HS-5 (cell line): ENCODE results near the gene TBC1D16.

ENCODE experiments used
- DNase-seq: peaks from one replicate; pipeline ENCODE4 v3.0.0-alpha.2; 2012; ENCODE audit warnings: low read depth

TBC1D16 gene

DNA sequence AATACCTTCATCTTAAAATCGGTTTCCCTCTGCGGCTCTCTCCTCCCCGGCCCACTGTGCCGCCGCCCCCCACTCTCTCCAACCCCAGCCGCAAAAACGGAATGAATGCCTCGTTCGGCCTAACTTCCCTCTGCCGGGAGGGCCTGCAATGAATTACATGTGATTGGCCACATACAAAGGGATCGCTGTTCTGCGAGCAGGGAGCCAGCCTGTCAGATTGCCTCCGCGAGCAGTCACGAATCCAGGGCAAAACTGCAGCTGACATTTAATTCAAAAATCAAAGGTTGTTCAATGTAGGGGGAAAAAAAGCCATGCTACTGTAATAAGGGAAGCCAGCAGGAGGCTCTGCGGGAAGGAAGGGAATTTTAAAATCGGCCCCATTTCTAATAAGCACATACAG lies 84.9 kb downstream of the TBC1D16 start:
- DNase-seq = no peak

DNA sequence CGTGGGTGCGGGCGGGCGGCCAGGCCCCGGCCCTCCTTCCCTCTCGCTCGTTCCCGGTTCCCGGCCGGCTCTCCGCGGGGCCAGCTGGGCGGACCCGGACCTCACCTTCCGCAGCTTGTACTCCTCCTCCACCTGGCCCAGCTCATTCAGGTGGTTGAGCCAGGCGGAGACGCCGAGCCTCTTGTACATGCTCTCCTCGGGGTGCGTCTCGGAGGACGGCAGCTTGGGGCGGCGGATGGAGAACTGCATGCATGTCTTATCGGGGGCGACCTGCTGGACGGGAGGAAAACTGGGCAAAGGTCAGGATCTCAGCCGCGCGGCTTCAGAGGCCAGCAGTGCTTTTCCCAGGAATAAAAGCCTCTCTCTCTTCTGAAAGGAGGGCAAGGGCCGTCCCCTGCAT lies 85.4 kb downstream of the TBC1D16 start:
- DNase-seq = no peak

DNA sequence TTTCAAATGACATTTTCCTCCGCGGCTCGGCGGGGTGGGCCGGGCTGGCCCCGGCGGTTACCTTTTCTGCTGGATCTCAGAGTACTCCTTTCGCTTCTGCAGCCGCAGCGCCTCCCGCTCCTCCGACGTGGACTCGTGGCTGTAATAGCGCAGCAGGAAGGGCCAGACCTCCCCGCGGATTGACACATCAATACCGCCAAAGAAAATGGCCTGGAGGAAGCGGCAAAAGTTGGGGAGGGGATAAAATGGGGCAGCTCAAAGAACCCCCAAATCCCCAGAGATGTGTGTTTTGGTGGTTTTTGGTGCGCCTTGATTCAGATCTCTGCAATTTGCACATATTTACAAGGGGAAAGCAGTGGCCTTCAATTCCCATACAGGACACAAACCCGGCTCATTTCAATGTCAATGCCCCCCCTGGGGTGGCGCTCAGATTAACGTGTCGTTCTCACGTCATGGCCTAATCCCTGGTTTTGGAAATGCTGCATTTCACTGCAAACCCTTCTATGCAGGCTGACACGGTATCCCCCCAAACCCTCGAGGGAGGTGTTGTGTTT lies 85.9 kb downstream of the TBC1D16 start:
- DNase-seq = no peak

DNA sequence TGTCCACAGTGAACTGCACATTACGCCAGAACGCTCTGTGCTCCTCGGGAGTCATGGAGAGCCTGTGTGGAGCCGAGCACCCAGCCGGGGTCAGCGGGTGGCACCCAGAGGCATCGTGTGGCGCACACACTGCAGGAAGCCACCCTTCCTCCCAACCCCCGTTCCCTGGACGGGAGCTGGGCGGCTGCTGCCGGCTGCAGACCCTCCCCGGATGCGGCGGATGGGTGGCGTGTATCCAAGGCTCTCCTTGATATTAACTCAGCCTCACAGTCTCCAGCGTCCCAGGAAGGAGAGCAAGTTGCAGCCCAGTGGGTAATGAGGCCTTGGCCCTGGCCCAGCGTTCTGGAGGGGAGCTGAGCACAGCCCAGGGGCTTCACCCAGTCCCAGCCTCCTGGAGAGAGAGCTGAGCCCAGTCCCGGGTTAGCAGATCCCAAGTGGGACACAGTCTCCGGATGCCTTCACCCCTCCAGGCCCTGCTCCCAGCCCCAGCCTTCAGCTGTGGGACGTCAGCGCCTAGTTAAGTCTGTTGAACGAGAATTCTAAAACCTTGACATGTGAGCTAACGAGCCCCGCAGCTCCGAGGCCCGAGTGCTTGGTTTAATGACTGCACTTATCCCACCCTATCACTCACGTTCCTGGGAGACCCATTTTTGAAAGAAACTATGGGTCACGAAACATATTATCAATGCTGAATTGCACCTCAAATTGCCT lies 86.6 kb downstream of the TBC1D16 start:
- no peak for DNase-seq

DNA sequence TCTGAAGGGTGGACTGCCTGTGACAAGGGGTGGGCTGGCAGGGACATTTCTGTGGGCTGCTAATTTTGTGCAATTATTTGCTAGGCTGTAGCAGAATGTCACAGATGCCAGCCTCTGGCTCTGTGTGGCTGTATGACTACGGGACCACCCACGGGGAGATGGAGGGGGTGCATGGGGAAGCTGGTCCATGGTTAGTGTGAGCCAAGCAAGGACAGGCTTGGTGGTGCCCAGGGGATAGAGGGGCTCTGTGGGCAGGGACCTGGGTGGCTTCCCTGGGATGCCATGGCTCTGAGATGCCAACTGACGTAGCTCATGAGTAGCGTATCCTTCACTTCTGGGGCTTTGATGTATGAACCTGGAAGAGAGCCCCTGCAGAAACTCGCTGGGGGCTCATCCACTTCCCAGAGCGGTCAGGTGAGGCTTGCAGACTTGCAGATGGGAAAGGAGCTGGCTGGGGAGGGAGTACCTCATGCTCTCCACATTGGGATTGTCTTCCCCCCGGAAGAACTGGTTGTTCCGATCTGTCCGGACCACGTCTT lies 87.2 kb downstream of the TBC1D16 start:
- no peak for DNase-seq

DNA sequence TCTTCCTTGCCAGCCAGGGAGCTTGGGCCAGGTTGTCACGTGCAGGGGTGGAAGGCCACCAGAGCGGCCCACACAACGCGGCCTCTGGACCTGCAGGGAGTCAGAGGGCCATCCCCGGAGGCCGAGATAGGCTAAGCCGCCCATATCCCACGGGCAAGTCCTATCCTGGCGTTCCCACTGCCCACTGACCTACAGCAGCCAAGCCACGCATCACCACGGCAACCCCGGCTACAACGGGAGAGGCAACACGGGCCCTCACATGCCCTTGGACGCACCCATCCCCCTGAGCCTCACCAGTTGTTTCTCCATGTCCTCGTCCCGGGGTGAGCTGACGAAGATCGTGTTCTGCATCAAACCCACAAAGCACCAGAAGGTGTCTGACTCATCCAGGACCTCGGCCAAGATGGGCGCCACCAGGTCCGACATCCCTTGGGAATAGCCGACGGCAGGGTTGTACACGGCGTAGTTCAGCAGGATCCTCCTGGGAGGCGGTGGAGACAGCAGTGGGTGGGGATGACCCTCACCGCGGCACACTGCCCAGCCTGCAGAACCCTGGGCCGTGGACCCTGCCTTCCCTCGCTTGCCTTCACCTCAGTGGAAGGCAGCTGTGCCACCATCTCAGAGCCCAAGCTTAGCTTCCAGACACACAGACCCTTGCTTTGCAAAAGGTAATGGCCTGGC lies 88.2 kb downstream of the TBC1D16 start:
- DNase-seq = no peak

DNA sequence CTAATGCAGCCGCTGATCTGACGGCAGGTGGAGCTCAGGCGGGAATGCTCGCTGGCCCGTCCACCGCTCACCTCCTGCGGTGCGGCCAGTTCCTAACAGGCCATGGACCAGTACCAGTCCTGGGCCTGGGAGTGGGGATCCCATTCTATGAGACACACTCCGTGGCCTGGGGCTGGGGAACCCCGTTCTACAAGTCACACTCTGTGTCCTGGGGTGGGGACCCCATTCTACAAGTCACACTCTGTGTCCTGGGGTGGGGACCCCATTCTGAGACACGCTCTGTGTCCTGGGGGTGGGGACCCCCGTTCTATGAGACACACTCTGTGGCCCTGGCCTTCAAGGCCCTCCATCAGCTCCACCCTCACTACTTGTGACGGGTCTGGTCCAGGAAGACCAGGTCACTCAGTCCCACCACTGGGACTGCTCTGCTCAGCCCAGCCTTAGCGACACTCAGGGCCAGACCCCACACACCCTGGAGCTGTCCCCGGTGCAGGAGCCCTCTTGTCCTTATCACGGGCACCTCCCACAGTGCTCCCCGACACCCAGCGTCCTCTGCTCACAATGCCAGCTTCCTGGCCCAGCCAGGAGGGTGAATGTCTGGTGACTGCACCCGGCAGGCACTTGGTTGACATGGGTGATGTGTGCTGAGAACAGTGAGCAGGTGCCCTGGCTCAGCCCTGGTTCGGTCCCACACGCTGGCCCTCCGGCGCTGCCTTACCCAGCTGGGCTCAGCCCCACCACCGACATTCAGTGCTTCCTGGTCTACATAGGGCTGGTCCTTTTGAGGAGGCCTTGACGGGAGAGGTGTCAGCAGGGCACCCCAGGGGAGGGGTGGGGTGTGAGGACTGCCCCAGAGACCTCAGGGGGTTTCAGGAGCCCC lies 89.1 kb downstream of the TBC1D16 start:
- no peak for DNase-seq

DNA sequence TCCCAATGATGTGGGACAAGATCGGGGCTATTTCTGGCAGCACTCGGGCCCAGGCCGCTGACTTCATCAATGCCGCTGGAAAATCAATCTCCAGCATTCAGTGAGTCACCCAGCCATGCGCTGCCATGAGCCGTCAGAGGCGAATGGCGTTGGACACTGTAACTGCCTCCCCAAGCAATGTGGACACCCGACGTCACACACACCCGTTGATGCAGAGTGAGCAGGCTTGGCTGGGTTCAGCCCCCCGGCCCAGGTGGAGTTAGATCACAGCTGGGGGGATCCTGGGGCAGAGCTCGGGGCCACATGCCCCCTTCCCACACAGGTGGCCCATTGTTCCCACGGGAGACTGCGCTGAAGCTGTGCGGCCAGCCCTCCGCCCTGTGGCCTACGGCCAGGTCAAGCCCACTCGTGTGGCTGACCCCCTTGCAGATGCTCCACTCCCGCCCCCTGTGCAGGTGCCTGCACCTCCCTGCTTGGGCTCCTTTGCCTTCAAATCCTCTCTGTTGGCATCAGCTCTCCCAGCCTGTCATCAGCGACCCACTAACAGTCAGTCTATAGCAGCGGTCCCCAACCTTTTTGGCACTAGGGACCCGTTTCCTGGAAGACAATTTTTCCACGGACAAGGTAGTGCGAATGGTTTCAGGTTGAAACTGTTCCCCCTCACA lies 89.9 kb downstream of the TBC1D16 start:
- no peak for DNase-seq

DNA sequence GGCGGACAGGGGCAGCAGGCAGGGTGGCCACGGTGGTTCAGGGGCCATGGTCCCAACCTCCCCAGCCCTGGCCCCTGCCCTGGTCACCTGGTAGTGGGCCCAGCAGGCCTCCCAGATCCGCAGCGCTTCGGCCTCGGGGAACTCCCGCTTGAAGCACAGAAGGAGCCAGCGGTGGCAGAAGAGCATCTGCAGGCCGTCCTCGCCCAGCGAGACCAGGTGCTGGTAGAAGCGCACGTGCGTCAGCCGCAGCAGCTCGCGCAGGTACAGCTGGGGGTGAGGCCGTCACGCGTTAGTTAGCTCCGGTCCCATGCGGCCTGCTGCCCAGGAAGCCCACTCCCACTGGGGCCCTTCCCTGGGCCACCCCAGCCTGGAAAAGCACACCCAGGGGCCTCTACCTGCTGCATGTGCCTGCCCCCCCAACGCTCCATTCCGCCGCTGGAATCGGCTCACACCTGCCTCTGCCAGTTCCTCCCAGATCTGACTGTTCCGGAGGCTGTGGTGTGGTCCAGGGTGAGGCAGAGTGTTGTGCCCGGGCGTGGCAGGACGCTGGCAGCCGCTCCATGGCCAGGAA lies 90.8 kb downstream of the TBC1D16 start:
- no peak for DNase-seq

DNA sequence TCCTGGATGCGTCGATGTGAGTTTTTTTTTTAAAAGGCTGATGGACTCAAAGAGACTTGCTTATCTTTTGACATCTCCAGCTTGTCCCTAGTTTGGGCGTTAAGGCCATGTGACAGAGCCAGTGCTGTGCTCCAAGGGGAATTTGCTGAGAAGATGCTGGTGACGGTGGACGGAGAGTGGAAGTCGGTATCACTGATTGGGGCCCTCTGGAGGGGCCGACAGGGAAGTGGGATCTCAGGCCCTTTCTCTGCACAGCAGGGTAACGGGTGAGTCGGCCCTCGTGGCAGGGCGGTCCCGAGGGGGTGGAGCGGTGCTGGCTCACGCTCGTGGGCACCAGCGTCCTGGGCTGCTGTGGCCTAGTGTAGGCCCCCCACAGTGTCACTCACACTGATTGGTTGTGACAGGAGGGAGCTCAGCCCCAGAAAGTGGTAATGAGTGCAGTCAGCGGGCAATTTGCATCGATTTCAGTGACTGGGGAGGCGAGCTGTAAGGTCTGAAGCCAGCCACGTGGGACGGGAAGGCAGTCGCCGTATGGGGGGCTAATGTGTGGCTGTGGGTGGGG lies 91.3 kb downstream of the TBC1D16 start:
- DNase-seq = no peak

DNA sequence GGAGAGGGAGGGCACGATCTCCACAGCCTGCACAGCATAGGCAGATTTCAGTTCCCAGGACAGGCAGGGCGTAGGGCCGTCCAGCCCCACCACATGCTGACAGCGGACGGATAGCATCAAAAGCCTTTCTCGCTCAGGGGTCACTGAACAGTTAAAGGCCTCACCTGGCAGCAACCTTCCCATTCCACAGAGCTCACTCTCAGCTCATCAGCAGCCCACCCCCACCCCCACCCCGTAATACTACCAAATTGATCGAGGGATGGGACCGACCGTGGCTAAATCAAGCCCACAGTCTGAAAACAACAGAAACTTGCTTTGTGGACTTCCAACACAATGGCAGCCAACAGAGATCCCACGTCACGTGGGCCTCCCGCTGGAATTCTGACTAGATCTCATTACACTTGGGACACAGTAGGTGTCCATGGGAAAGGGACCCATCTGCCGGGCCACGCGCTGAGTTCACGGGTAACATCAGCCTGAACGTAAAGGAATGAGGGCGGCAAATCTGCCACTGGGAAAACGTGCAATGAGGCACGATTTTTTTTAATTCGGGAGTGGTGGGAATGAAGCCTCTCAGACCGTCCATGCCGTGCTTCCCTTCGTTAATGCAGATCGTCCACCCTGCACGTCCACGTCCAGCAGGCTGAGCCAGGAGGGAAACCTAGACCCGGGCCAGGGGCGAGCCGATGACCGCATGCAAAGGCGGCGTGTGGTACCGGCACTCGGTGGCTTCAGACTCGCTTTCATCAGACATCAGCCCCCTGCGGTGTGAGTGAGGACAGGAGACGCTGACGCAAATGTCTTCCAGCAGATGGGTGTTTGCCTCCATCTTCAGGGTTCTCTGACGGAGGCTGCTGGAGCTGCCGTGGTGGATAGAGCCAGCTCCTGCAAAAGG lies 92.1 kb downstream of the TBC1D16 start:
- no peak for DNase-seq

DNA sequence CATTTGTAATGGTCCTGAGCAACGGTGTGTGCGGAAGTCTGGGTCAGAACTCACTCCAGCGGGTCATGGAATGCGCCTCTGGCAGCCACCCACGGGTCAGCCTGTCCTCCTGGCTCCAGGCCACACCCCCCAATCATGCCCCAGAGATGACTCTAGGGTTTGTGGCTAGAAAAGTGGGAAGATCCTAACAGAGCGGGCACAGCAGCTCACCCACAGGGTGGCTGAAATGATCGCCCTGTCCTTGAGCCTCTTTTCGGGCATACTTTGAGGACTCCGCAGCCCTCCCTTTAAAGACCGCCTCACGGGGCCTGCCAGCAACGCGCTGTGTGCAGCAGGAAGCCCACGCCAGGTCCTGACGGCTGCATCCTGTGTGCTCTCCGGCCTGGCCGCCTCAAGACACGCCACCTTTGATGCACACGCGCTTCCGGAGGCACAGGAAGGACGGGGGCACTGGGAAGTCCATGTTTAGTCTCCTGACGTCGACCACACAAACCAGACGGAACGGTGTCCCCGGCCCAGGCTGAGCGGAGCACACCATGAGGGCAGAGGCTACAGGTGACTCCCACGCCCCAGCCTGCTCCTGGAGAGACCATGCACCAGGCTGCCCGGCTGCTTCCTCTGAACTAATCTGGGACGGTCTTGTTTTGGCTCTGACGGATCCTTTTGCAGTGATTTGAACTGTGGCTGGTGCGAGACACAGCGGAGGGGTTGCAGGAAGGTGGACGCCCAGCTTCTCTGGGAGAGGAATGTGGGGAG lies 92.9 kb downstream of the TBC1D16 start:
- no peak for DNase-seq

DNA sequence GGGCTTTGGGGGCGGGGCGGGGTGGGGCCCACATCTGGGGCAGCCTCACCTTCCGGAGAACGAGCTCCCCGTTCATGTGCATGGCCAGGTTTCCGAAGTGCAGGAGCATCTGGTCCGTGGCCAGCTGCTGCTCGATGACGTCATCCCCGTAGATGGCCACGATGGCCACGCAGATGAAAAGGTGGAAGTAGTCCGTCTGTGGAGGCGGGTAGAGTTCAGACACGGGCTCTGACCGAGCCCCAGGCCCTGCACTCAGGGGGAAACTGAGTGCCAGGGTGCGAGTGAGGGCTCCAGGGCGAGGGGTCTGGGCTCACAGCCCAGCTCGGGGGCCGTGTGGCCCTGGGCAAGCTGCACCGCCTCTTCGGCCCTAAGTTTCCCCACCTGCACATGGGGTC lies 93.7 kb downstream of the TBC1D16 start:
- DNase-seq = no peak

DNA sequence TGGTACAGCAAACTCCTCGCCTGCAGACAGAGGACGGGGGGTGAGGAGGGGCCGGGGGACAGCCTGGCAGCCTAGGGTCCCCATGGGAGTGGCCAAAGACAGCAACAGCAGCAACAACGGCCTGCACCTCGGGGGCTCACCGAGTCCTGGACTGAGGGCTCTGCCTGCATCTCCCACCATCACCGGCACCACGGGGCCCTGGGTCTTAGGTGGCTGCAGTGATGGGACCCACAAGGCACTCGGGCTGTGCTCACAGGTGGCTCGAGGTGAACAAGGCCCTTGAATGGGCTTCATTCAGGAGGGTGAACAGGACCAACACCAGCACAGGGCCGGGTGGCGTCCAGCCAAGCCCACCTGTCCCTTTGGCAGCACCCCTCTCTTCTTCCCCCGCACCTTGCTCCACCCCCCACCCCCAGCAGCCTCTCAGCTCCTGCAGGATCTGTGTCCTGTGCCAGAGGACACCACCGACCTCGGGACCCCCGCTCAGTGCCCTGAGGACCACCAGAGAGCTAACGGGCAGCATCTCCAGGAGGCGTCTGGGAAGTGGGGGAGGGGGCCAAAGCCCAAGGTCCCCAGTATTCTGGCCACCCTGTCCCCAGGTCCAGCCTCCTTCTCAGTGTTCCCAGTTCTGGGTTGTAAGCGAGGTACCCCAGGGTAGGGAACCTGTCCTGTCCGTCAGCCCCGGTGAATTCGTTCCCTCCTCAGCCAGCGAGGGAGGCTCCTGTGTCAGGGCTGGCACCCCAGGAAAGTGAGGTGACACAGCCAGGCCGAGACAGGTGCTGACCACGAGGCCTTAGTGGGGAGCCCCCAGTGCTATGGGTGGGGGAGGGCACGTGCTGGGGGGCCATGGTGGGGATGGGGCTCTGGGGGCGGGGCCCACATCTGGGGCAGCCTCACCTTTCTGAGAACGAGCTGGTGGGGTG lies 94.3 kb downstream of the TBC1D16 start:
- DNase-seq = no peak

DNA sequence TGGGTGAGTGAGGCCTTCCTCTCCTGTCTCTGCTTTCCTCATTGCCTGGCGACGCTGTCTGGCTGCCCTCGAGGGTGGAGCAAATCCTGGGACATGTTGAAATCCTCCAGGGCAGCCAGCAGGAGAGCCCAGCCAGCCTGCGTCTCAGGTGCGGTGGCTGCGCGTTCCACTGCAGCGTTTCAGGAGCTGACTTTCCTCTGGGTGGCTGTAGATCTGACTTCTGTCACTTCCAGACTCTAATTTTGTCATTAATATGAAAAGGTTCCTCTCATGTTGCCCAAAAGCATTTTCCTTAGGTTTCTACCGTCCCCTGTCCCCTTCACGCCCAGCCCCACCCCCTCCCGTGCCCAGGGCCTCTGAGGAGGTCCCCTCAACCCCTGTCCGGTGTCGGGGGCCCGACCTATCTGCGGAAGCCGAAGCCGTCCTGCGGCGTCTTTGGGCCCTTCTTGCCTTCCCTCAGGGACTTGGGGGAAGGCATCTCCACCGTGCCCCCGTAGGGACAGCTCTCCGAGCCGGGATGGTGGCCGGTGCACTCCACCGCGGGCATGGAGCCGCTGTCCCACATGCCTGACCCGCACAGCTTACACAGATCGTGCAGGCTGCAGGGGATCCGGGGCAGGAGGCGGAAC lies 95.1 kb downstream of the TBC1D16 start:
- DNase-seq = no peak

DNA sequence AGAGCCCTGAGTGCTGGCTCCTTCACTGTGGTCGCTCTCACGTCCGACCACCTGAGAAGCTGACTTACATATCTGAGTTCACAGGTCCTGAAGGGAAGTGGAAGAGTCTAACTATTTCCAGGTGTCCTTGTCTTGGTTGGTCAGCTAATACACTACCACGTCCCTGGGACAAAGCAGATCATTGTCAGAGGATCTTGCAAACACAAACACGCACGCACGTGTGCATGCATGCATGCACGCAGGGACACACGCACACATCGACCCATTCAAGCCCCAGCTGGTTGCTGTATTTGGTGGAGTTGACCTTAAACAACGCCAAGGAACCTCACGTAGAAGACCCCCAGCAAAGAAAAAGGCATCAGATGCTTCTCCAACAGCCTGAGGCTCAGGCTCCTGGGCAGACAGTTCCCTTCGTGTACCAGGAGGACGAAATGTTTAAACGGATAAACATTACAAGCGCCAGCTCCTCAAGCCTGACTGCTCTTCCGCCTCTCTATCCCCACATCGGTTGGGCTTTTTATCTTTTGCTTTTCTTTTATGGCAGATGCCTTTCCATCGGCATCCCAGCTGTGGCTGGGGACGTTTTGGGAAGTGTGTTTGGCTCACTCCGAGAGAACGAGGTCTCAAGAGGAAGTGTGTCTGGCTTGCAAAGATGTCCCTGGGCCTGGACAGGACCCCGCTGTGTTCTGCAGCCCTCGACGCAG lies 95.8 kb downstream of the TBC1D16 start:
- no peak for DNase-seq

DNA sequence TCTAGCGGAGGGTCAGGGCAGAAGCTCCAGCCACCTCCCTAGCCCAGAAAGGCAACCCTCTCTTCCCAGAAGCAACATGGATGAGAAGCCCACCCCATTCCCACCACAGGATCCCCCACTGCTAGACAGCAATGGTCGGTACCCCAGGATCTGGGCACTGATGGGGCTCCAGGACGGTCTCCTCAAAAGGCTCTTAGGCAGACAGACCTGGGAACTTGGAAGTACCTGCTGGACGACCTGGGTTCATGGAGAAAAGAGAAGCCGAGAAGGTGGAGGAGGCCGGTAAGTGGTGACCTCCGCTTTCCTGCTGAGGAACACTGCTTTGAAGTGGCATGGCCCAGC lies 96.6 kb downstream of the TBC1D16 start:
- no peak for DNase-seq
